HepG2 (cell line): ENCODE measurements around the gene TMCC1. TPM values are rescaled to one million over a fixed set of nuclear protein-coding genes. Genes with fewer than 3 reads are reported as not detected.

Experiments used
- CBX2 ChIP-seq, 2 experiments: fragments of 200-600 bp in 1 of 2; sonication (generic); formaldehyde crosslinking in 1 of 2; IDR thresholded peaks; 2 replicates each; pipeline versions ENCODE4 v1.7.0 to v1.8.1; 2018 to 2022; ENCODE audit warnings: low read depth in 2 of 2, low read length in 1 of 2, mild to moderate bottlenecking in 1 of 2, missing genetic modification reagents in 1 of 2
- CEBPG ChIP-seq: IDR thresholded peaks from 2 replicates; pipeline ENCODE4 v1.6.1; 2016
- CHCHD3 ChIP-seq: sonication (generic); formaldehyde crosslinking; IDR thresholded peaks from 2 replicates; pipeline ENCODE4 v1.8.0; 2022; ENCODE audit warnings: mild to moderate bottlenecking, missing genetic modification reagents, moderate library complexity
- E2F1 ChIP-seq: sonication (generic); formaldehyde crosslinking; IDR thresholded peaks from 2 replicates; pipeline ENCODE4 v1.5.0; 2020; ENCODE audit warnings: missing genetic modification reagents
- FOXA1 ChIP-seq, 2 experiments: fragments of 450-650 bp in 1 of 2; sonication (generic) in 1 of 2; formaldehyde crosslinking in 1 of 2; IDR thresholded peaks; 2 replicates each; pipeline versions ENCODE4 v1.4.0 to v1.6.1; 2016 to 2020; ENCODE audit warnings: missing genetic modification reagents in 1 of 2
- HHEX ChIP-seq: IDR thresholded peaks from 2 replicates; pipeline ENCODE4 v1.6.1; 2016; ENCODE audit warnings: control low read depth
- IRX3 ChIP-seq: sonication (generic); formaldehyde crosslinking; IDR thresholded peaks from 2 replicates; pipeline ENCODE4 v1.8.1; 2023; ENCODE audit warnings: mild to moderate bottlenecking, low read depth, missing genetic modification reagents, borderline replicate concordance
- MXD1 ChIP-seq: sonication (generic); formaldehyde crosslinking; IDR thresholded peaks from 2 replicates; pipeline ENCODE4 v1.4.0; 2020; ENCODE audit warnings: mild to moderate bottlenecking, missing genetic modification reagents
- MYC ChIP-seq: sonication (generic); formaldehyde crosslinking; IDR thresholded peaks from 2 replicates; pipeline ENCODE4 v1.9.0; 2021; ENCODE audit warnings: missing genetic modification reagents, borderline replicate concordance
- SMAD1 ChIP-seq: sonication (generic); formaldehyde crosslinking; IDR thresholded peaks from 2 replicates; pipeline ENCODE4 v1.4.0; 2020; ENCODE audit warnings: missing genetic modification reagents, low read depth, mild to moderate bottlenecking, borderline replicate concordance
- SP2 ChIP-seq: sonication (generic); formaldehyde crosslinking; IDR thresholded peaks from 2 replicates; pipeline ENCODE4 v1.5.1; 2020; ENCODE audit warnings: mild to moderate bottlenecking, missing genetic modification reagents
- TCF7 ChIP-seq: sonication (generic); IDR thresholded peaks from 2 replicates; pipeline ENCODE4 v1.6.1; 2016; ENCODE audit warnings: antibody characterized with exemption, low read depth
- ZKSCAN5 ChIP-seq: sonication (generic); formaldehyde crosslinking; IDR thresholded peaks from 2 replicates; pipeline ENCODE4 v1.5.1; 2020; ENCODE audit warnings: mild to moderate bottlenecking, missing genetic modification reagents
- ZNF224 ChIP-seq: sonication (generic); formaldehyde crosslinking; IDR thresholded peaks from 2 replicates; pipeline ENCODE4 v1.5.0; 2020; ENCODE audit warnings: mild to moderate bottlenecking, missing genetic modification reagents
- ZNF232 ChIP-seq: sonication (generic); formaldehyde crosslinking; IDR thresholded peaks from 2 replicates; pipeline ENCODE4 v1.4.0; 2020; ENCODE audit warnings: missing genetic modification reagents, borderline replicate concordance
- ZNF343 ChIP-seq: sonication (generic); formaldehyde crosslinking; IDR thresholded peaks from 2 replicates; pipeline ENCODE4 v1.4.0; 2020; ENCODE audit warnings: mild to moderate bottlenecking, missing genetic modification reagents
- ZNF367 ChIP-seq: sonication (generic); formaldehyde crosslinking; IDR thresholded peaks from 2 replicates; pipeline ENCODE4 v1.4.0; 2020; ENCODE audit warnings: missing genetic modification reagents, borderline replicate concordance
- ZNF547 ChIP-seq: sonication (generic); formaldehyde crosslinking; IDR thresholded peaks from 2 replicates; pipeline ENCODE4 v1.5.1; 2020; ENCODE audit warnings: mild to moderate bottlenecking, missing genetic modification reagents
- ZNF563 ChIP-seq: sonication (generic); formaldehyde crosslinking; IDR thresholded peaks from 2 replicates; pipeline ENCODE4 v1.8.0; 2022; ENCODE audit warnings: mild to moderate bottlenecking, moderate library complexity, missing genetic modification reagents
- ZNF782 ChIP-seq: sonication (generic); formaldehyde crosslinking; IDR thresholded peaks from 2 replicates; pipeline ENCODE4 v1.4.0; 2020; ENCODE audit warnings: missing genetic modification reagents, mild to moderate bottlenecking, borderline replicate concordance
- polyA plus RNA-seq, 8 experiments: library from polyadenylated mRNA; depleted of rRNA in 3 of 8; stranded (reverse) in 7 of 8; unstranded in 1 of 8; fragments of >200 nt; fragmentation: Illumina TruSeq in 4 of 8; extraction: Trizol in 4 of 8; gene quantifications; 2 replicates each; pipeline versions ENCODE4 v1.2.1 to v1.2.3, GENCODE V29; 2011 to 2016; ENCODE audit warnings: low read depth in 4 of 8, missing spikeins in 1 of 8, mixed read lengths in 1 of 8; ENCODE audit not compliant: insufficient read depth in 1 of 8
- total RNA-seq, 5 experiments: library from RNA; depleted of rRNA; stranded (reverse); fragments of >200 nt; fragmentation: Illumina TruSeq; extraction: Trizol; gene quantifications; 2 replicates each; pipeline ENCODE4 v1.2.3, GENCODE V29; 2016; ENCODE audit warnings: low read depth in 1 of 5
- TF ChIP-seq, protein P1 (sequence below): sonication (generic); formaldehyde crosslinking; IDR thresholded peaks from 2 replicates; pipeline ENCODE4 v1.4.0; 2020; ENCODE audit warnings: mild to moderate bottlenecking, missing genetic modification reagents
- TF ChIP-seq, protein P2 (sequence below): sonication (generic); formaldehyde crosslinking; IDR thresholded peaks from 2 replicates; pipeline ENCODE4 v1.5.0; 2020; ENCODE audit warnings: mild to moderate bottlenecking, missing genetic modification reagents

TMCC1 gene
- total and polyA plus RNA-seq, 2 of the 13 experiments (the other 11 are each of a cell fraction or from before 2014, with no cell fraction given) = 12.1 to 264 TPM

DNA sequence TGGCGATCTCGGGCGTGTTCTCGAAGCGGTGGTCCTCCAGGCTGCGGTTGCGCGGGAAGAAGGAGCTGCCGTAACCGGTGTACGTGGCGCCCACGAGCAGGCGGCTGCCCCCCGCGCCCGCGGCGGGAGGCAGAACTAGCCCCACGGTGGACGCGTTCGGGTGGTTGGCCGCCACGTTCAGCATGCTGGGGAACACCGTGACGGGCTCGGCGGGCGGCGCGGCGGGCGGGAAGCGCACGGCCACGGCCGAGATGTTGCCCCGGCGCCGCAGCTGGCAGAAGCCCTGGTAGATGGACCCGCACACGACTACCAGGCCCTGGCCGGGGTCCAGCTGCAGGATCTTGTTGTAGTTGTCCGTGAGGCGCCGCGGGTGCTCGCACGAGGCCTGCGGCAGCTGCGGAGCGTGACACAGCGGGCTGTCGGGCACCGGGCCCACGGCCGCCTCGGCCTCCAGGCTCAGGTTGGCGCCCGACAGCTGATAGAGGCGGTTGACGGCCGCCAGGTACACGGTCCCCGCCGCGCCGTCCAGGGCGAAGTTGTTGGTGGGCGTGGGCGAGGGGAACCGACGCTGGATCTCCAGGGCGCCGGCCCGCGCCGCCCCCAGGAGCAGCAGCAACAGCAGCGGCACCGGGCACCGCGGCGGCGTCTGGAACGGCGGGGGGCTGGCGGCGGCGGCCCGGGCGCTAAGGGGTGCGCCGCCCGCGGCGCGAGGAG, 287.4 kb downstream of the TMCC1 start (continued):
- TF ChIP-seq ZNF547 (CRISPR knock-in tag) (peak; percentile 84; the same call in 1 of the 2 replicates), SP2 (no peak), ZNF343 (CRISPR knock-in tag) (peak; percentile 82; the same call in 1 of the 2 replicates), E2F1 (CRISPR knock-in tag) (no peak), CHCHD3 (CRISPR knock-in tag) (0 out of 2 replicates have a peak, but pooled peaks have one; percentile 70), MYC (CRISPR knock-in tag) (peak; percentile 28; the same call in 1 of the 2 replicates), SMAD1 (CRISPR knock-in tag) (no peak), ZNF367 (CRISPR knock-in tag) (no peak), CEBPG (CRISPR knock-in tag) (no peak), CBX2 (IDR thresholded peaks at IDR 0.05; ENCODE audit: low read depth, low read length) (no peak), CBX2 (CRISPR knock-in tag; IDR thresholded peaks at IDR 0.05; ENCODE audit: low read depth) (no peak), ZNF563 (CRISPR knock-in tag) (peak; percentile 18; the same call in 1 of the 2 replicates), HHEX (CRISPR knock-in tag) (no peak), ZKSCAN5 (0 out of 2 replicates have a peak, but pooled peaks have one; percentile 52), TCF7 (no peak), ZNF232 (CRISPR knock-in tag) (no peak), ZNF224 (CRISPR knock-in tag) (no peak), FOXA1 (IDR thresholded peaks at IDR 0.05) (no peak), FOXA1 (CRISPR knock-in tag; IDR thresholded peaks at IDR 0.05) (no peak), MXD1 (CRISPR knock-in tag) (peak; percentile 62), ZNF782 (CRISPR knock-in tag) (0 out of 2 replicates have a peak, but pooled peaks have one; percentile 12), IRX3 (CRISPR knock-in tag) (no peak)
- TF ChIP-seq, protein P1, sequence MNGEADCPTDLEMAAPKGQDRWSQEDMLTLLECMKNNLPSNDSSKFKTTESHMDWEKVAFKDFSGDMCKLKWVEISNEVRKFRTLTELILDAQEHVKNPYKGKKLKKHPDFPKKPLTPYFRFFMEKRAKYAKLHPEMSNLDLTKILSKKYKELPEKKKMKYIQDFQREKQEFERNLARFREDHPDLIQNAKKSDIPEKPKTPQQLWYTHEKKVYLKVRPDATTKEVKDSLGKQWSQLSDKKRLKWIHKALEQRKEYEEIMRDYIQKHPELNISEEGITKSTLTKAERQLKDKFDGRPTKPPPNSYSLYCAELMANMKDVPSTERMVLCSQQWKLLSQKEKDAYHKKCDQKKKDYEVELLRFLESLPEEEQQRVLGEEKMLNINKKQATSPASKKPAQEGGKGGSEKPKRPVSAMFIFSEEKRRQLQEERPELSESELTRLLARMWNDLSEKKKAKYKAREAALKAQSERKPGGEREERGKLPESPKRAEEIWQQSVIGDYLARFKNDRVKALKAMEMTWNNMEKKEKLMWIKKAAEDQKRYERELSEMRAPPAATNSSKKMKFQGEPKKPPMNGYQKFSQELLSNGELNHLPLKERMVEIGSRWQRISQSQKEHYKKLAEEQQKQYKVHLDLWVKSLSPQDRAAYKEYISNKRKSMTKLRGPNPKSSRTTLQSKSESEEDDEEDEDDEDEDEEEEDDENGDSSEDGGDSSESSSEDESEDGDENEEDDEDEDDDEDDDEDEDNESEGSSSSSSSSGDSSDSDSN (CRISPR knock-in tag) = peak; percentile 86
- TF ChIP-seq, protein P2, sequence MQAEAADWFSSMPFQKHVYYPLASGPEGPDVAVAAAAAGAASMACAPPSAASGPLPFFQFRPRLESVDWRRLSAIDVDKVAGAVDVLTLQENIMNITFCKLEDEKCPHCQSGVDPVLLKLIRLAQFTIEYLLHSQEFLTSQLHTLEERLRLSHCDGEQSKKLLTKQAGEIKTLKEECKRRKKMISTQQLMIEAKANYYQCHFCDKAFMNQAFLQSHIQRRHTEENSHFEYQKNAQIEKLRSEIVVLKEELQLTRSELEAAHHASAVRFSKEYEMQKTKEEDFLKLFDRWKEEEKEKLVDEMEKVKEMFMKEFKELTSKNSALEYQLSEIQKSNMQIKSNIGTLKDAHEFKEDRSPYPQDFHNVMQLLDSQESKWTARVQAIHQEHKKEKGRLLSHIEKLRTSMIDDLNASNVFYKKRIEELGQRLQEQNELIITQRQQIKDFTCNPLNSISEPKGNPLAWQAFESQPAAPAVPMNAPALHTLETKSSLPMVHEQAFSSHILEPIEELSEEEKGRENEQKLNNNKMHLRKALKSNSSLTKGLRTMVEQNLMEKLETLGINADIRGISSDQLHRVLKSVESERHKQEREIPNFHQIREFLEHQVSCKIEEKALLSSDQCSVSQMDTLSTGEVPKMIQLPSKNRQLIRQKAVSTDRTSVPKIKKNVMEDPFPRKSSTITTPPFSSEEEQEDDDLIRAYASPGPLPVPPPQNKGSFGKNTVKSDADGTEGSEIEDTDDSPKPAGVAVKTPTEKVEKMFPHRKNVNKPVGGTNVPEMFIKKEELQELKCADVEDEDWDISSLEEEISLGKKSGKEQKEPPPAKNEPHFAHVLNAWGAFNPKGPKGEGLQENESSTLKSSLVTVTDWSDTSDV = peak; percentile 59; the same call in 1 of the 2 replicates
